Ishikawa (cell line): ENCODE measurements around the gene TBC1D8.

Source experiments
- EP300 ChIP-seq: IDR thresholded peaks from 2 replicates; pipeline ENCODE4 v1.6.1; 2012; ENCODE audit warnings: borderline replicate concordance
- ZBTB7A ChIP-seq: IDR thresholded peaks from 2 replicates; pipeline ENCODE4 v1.6.1; 2012; ENCODE audit warnings: low read depth

DNA sequence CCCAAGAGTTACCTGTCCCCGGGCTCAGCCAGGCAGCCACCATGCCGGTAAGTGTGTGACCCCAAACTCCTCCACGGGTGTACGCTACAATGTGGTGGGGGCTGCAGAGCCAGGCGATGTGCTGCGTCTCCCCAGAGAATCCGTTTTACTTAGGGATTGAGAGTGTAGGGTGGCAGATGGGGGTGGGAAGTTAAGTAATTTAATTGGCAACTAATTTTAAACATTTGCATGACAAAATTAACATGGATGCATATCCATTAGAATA is 175.7 kb downstream of the TBC1D8 start:
- TF ChIP-seq ZBTB7A (no peak), EP300 (no peak)
